Stimulated activated CD4-positive, alpha-beta T cell treated with anti-CD3 and anti-CD28 coated beads, Interleukin-12 subunit alpha, Interleukin-12 subunit beta, amount 100 ng/mL, for 24 hours (primary cell): Measurements from ENCODE around the gene TSKS.
A peak's percentile ranks its signal among the peaks of the same experiment; 100 is the strongest.

ENCODE experiments used
- DNase-seq, 2 experiments: peaks; one replicate each; pipeline ENCODE4 v3.0.0-alpha.2; 2020; ENCODE audit warnings: low read depth in 2 of 2

TSKS gene

GRCh38 chr19:49713236-49713845, 49.8 kb downstream of the TSKS start:
- no peak for DNase-seq

GRCh38 chr19:49712397-49712859, 50.7 kb downstream of the TSKS start:
- DNase-seq = no peak

- no peak for DNase-seq
Observed at GRCh38 chr19:49710372-49710951, 52.6 kb downstream of the TSKS start.

- DNase-seq = no peak
Observed at GRCh38 chr19:49705919-49706318, 57.2 kb downstream of the TSKS start.

- DNase-seq = no peak
Observed at GRCh38 chr19:49704888-49705642, 58.0 kb downstream of the TSKS start.

GRCh38 chr19:49701271-49701786, 61.8 kb downstream of the TSKS start:
- no peak for DNase-seq

GRCh38 chr19:49700563-49700962, 62.5 kb downstream of the TSKS start:
- no peak for DNase-seq

GRCh38 chr19:49699364-49699763, 63.7 kb downstream of the TSKS start:
- DNase-seq = no peak

GRCh38 chr19:49696865-49697264, 66.2 kb downstream of the TSKS start:
- DNase-seq = no peak

GRCh38 chr19:49696115-49696514, 67.0 kb downstream of the TSKS start:
- no peak for DNase-seq

GRCh38 chr19:49692147-49692506, 71.0 kb downstream of the TSKS start:
- no peak for DNase-seq

GRCh38 chr19:49691243-49692146, 71.6 kb downstream of the TSKS start:
- DNase-seq = peak in 1 of 2 experiments; percentile 48

GRCh38 chr19:49690656-49691242, 72.4 kb downstream of the TSKS start, which contains the start of gene CPT1C:
Gene CPT1C (plus strand): TSS chr19:49691116. CDS start chr19:49692253, 1,137 bp downstream.
- peak in 1 of 2 experiments; percentile 63 for DNase-seq

GRCh38 chr19:49690079-49690655, 72.9 kb downstream of the TSKS start:
- DNase-seq = no peak
